HEK293 (cell line): ENCODE results near the gene UBXN10.

Experiments used
- GFI1B ChIP-seq: fragments of 450-650 bp; formaldehyde crosslinking; IDR thresholded peaks from 2 replicates; pipeline ENCODE4 v1.5.1; 2016; ENCODE audit warnings: missing biosample characterization, missing genetic modification characterization
- RBAK ChIP-seq: fragments of 450-650 bp; formaldehyde crosslinking; IDR thresholded peaks from 2 replicates; pipeline ENCODE4 v1.5.1; 2016; ENCODE audit warnings: missing biosample characterization, missing genetic modification characterization
- SP2 ChIP-seq: fragments of 450-650 bp; formaldehyde crosslinking; IDR thresholded peaks from 2 replicates; pipeline ENCODE4 v1.5.1; 2016; ENCODE audit warnings: missing biosample characterization, missing genetic modification characterization
- YY1 ChIP-seq: fragments of 450-650 bp; formaldehyde crosslinking; IDR thresholded peaks from 2 replicates; pipeline ENCODE4 v1.5.1; 2018; ENCODE audit warnings: missing biosample characterization, missing genetic modification characterization
- ZBTB1 ChIP-seq: fragments of 450-650 bp; formaldehyde crosslinking; IDR thresholded peaks from 2 replicates; pipeline ENCODE4 v1.5.1; 2016; ENCODE audit warnings: missing biosample characterization, missing genetic modification characterization
- ZNF138 ChIP-seq: fragments of 450-650 bp; formaldehyde crosslinking; IDR thresholded peaks from 2 replicates; pipeline ENCODE4 v1.5.1; 2016; ENCODE audit warnings: missing biosample characterization, missing genetic modification characterization, borderline replicate concordance
- ZNF24 ChIP-seq: fragments of 450-650 bp; formaldehyde crosslinking; IDR thresholded peaks from 2 replicates; pipeline ENCODE4 v1.5.1; 2016; ENCODE audit warnings: missing biosample characterization, missing genetic modification characterization
- ZNF274 ChIP-seq, 2 experiments: fragments of 200-500 bp in 1 of 2; fragments of 450-650 bp in 1 of 2; sonication (Bioruptor generic) in 1 of 2; formaldehyde crosslinking in 1 of 2; IDR thresholded peaks; 2 replicates each; pipeline versions ENCODE4 v1.5.1 to v1.6.1; 2014 to 2016; ENCODE audit warnings: borderline replicate concordance in 1 of 2, inconsistent platforms in 1 of 2, low read length in 1 of 2, missing biosample characterization in 1 of 2, missing genetic modification characterization in 1 of 2
- ZNF747 ChIP-seq: fragments of 450-650 bp; formaldehyde crosslinking; IDR thresholded peaks from 2 replicates; pipeline ENCODE4 v1.5.1; 2016; ENCODE audit warnings: missing biosample characterization, missing genetic modification characterization
- TF ChIP-seq, protein P1 (sequence below): fragments of 450-650 bp; formaldehyde crosslinking; IDR thresholded peaks from 2 replicates; pipeline ENCODE4 v1.5.1; 2016; ENCODE audit warnings: missing biosample characterization, missing genetic modification characterization
- TF ChIP-seq, protein P2 (sequence below): IDR thresholded peaks from 2 replicates; pipeline ENCODE4 v1.6.1; 2011; ENCODE audit warnings: mild to moderate bottlenecking, low read depth, low read length, borderline replicate concordance
- TF ChIP-seq, protein P3 (sequence below): fragments of 450-650 bp; formaldehyde crosslinking; IDR thresholded peaks from 2 replicates; pipeline ENCODE4 v1.5.1; 2016; ENCODE audit warnings: missing biosample characterization, missing genetic modification characterization, low read depth
- TF ChIP-seq, protein P4 (sequence below): fragments of 450-650 bp; formaldehyde crosslinking; IDR thresholded peaks from 2 replicates; pipeline ENCODE4 v1.5.1; 2016; ENCODE audit warnings: missing biosample characterization, missing genetic modification characterization

DNA sequence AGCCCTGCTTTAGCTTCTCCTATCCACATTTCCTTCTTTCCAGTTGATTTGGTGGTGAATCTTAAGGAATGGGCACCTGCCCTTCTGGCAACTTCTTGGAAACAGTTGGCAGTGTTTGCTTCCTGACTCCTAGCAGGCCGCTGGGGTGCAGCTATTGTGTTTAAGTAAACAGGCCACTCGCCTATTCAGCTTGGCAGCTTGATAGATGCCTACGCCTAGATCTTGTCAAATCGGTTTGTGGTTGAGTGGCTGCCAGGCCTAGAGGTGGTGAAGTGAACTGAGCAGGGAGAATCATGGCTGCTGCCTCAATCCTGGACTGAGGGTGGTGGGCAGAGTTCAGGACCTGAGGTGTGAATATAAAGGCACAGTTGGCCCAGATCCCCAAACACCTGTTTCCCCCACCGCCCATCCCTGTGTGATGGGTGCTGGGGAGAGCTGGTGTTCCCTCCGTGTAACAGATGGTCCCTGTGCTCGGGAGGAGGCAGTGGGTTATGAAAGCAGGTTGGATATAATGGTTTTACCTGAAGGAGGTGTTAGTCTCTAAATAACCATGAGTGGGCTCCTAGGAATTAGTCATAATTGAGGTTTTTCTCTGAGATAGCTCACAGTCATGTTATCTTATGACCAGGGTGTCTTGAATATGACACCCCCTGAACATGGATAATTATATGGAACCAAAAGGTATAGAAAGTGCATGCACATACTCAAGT is 1.4 kb downstream of the UBXN10 start:
- TF ChIP-seq, protein P1, sequence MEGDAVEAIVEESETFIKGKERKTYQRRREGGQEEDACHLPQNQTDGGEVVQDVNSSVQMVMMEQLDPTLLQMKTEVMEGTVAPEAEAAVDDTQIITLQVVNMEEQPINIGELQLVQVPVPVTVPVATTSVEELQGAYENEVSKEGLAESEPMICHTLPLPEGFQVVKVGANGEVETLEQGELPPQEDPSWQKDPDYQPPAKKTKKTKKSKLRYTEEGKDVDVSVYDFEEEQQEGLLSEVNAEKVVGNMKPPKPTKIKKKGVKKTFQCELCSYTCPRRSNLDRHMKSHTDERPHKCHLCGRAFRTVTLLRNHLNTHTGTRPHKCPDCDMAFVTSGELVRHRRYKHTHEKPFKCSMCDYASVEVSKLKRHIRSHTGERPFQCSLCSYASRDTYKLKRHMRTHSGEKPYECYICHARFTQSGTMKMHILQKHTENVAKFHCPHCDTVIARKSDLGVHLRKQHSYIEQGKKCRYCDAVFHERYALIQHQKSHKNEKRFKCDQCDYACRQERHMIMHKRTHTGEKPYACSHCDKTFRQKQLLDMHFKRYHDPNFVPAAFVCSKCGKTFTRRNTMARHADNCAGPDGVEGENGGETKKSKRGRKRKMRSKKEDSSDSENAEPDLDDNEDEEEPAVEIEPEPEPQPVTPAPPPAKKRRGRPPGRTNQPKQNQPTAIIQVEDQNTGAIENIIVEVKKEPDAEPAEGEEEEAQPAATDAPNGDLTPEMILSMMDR (tag by site-specific recombination) = no peak
- TF ChIP-seq, protein P2, sequence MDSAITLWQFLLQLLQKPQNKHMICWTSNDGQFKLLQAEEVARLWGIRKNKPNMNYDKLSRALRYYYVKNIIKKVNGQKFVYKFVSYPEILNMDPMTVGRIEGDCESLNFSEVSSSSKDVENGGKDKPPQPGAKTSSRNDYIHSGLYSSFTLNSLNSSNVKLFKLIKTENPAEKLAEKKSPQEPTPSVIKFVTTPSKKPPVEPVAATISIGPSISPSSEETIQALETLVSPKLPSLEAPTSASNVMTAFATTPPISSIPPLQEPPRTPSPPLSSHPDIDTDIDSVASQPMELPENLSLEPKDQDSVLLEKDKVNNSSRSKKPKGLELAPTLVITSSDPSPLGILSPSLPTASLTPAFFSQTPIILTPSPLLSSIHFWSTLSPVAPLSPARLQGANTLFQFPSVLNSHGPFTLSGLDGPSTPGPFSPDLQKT = no peak
- TF ChIP-seq SP2 (tag by site-specific recombination) (no peak), ZNF24 (tag by site-specific recombination) (no peak), ZBTB1 (no peak), ZNF747 (tag by site-specific recombination) (no peak), YY1 (tag by site-specific recombination) (no peak), RBAK (tag by site-specific recombination) (no peak), ZNF138 (tag by site-specific recombination) (no peak), ZNF274 (IDR thresholded peaks at IDR 0.05; ENCODE audit: low read length) (no peak), ZNF274 (tag by site-specific recombination; IDR thresholded peaks at IDR 0.05; ENCODE audit: borderline replicate concordance) (no peak), GFI1B (tag by site-specific recombination) (no peak)
- TF ChIP-seq, protein P3, sequence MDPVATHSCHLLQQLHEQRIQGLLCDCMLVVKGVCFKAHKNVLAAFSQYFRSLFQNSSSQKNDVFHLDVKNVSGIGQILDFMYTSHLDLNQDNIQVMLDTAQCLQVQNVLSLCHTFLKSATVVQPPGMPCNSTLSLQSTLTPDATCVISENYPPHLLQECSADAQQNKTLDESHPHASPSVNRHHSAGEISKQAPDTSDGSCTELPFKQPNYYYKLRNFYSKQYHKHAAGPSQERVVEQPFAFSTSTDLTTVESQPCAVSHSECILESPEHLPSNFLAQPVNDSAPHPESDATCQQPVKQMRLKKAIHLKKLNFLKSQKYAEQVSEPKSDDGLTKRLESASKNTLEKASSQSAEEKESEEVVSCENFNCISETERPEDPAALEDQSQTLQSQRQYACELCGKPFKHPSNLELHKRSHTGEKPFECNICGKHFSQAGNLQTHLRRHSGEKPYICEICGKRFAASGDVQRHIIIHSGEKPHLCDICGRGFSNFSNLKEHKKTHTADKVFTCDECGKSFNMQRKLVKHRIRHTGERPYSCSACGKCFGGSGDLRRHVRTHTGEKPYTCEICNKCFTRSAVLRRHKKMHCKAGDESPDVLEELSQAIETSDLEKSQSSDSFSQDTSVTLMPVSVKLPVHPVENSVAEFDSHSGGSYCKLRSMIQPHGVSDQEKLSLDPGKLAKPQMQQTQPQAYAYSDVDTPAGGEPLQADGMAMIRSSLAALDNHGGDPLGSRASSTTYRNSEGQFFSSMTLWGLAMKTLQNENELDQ (tag by site-specific recombination) = no peak
- TF ChIP-seq, protein P4, sequence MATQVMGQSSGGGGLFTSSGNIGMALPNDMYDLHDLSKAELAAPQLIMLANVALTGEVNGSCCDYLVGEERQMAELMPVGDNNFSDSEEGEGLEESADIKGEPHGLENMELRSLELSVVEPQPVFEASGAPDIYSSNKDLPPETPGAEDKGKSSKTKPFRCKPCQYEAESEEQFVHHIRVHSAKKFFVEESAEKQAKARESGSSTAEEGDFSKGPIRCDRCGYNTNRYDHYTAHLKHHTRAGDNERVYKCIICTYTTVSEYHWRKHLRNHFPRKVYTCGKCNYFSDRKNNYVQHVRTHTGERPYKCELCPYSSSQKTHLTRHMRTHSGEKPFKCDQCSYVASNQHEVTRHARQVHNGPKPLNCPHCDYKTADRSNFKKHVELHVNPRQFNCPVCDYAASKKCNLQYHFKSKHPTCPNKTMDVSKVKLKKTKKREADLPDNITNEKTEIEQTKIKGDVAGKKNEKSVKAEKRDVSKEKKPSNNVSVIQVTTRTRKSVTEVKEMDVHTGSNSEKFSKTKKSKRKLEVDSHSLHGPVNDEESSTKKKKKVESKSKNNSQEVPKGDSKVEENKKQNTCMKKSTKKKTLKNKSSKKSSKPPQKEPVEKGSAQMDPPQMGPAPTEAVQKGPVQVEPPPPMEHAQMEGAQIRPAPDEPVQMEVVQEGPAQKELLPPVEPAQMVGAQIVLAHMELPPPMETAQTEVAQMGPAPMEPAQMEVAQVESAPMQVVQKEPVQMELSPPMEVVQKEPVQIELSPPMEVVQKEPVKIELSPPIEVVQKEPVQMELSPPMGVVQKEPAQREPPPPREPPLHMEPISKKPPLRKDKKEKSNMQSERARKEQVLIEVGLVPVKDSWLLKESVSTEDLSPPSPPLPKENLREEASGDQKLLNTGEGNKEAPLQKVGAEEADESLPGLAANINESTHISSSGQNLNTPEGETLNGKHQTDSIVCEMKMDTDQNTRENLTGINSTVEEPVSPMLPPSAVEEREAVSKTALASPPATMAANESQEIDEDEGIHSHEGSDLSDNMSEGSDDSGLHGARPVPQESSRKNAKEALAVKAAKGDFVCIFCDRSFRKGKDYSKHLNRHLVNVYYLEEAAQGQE (tag by site-specific recombination) = no peak
